T-helper 9 cell (primary cell): ENCODE data around the gene MAPKBP1.

Source experiments
- DNase-seq: peaks from one replicate; pipeline ENCODE4 v3.0.0-alpha.2; 2020

Gene MAPKBP1

DNA sequence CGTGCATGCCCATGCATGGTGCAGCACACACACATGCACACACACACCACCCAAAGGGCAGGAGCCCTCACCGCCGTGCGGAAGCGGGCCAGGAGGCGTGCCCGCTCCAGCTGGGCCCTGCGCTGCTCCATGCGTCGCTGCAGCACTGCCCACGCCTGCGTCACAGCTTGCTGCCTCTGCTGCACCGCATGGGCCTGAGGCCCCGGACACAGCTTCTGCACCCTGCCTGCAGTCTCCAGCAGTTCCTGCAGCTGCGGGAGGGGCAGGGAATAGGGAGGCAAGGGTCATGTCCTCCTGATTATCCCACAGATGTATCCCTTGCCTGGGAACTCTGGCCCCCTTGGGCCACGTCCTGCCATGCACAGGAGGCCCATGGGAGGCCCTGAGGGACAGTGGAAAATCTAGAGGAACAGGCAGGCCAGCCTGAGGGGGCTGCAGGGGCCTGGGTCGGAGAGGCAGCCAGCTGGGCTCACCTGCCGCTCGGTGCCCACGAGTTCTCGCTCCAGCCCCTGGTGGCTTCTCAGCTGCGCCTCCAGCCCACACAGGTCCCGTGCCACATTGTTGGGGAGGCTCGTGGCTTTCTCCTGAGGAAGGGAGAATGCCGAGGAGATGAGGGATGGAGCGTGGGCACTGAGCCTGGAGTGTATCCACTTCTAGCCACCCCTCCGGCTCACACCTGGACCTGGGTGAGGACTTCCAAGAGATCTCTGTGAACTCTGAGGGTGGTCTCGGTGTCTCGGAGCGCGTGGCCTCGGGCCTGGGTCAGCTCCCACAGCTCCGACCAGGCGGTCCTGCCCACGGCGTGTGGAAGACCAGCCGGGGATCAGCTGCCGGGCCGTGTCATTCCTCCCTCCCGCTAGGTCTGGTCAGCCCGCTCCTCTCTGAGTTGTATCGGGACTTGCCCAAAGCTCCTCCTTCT lies 95.7 kb downstream of the MAPKBP1 start:
- no peak for DNase-seq

DNA sequence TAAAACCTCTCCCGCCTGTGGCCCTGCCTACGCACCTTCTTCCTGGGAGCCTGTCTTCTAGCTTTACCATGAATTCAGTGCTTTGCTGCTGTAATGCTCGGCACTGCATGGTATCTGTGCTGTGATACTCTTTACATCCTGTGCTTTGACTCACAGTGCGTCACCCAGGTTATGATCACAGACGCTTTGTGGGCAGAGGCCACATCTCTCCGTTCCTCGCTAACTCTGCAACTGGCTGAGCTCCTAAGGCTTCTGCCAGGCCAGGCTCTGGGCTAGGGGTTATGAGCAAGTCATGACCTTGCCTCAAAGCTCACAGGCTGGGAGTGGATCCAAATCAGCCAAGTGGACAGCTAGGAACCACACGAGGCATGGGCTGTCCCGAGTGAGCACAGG lies 96.4 kb downstream of the MAPKBP1 start:
- peak; percentile 29 for DNase-seq

DNA sequence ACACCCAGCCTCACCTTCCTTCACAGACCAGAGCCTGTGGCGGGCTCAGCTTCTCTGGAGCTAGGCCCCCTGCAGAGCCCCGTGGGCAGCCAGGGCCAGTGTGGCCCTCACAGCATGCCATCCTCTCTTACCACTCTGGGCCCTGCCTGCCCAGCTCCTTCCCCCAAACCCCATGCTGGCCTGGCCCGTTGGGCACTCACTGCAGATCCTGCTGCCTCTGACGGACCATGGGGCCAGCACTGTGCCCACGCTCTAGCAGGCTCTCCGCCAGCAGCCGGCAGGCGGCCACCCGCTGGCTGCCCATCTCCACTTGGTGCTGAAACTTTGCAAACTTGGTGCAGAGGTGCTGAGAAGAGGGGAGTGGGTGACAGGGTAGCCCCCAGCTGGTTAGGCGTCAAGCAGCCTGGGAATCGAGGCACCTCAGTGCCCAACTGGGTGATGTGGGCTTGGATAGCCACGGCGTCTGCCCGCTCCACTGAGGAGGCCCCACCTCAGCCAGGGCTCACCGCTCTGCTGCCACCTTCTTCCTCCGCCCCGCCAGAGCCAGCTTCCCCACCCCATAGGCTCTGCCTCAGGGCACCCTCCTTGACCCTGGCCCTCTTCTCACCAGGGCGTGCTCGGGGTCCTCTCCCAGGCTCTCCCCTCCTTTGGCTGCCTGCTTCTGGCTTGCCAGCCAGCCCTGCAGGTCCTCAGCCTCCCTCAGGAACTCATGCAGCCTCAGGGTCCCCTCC lies 97.1 kb downstream of the MAPKBP1 start:
- DNase-seq = no peak

DNA sequence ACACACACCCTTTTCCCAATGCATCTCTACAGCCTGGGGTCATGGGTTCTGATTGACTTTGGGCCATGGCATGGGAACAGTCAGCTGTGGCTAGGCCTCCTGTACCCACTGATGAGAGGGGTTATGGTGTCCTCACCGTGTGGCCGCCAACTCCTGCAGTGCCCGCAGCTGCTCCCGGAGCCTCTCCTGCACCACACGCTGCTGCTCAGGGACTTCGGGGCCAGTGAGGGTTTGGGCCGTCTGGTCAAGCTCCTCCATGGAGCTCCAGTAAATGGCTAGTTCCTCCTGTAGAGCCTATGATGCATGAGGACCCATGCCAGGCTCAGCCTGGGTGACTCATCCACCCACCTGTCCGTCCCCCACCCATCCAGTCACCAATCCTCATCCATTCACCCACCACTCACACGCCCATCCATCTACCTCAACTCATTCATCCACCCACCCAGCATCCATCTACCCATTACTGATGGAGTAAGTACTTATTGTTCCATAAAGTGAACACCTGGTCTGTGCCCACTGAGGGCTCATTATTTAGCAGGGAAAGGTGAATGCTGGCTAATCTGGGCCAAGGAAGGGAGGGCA lies 98.0 kb downstream of the MAPKBP1 start:
- DNase-seq = no peak

DNA sequence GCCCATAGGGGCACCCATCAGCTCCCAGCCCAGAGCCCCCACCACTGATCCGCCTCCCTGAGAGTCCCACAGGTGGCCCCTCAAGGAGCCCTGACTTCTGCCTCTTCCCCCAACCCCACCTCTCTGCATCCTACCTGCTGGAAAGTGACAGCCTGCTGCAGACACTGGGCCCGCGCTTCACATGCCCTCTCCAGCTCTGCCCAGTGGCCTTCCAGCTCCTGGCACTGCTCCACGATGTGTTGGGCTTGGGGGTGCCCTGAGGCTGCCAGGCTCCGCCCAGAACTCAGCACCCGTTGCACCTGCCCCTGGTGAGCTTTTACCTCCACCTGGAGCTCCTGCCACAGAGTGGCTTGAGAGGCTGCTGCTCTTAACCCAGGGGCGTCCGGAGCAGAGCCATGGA lies 99.4 kb downstream of the MAPKBP1 start:
- no peak for DNase-seq

DNA sequence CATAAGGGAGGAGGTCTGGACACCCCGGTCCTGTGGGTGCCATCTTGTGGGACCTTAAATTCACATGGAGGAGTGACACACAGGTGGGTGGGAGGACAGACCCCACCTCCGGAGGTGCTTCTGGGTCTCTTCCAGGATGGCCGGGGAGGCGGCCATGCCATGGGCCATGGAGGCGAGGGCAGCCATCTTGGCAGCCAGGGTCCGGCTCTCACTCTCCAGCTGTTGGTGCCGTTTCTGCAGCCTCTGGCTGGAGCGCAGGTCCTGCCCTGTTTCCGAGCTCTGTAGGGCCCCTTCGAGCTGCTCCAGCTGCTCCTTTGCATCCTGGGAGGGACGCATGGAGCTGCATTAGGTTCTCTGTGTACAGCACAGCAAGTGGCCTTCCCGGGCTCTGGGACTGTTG lies 100.5 kb downstream of the MAPKBP1 start:
- DNase-seq = no peak

DNA sequence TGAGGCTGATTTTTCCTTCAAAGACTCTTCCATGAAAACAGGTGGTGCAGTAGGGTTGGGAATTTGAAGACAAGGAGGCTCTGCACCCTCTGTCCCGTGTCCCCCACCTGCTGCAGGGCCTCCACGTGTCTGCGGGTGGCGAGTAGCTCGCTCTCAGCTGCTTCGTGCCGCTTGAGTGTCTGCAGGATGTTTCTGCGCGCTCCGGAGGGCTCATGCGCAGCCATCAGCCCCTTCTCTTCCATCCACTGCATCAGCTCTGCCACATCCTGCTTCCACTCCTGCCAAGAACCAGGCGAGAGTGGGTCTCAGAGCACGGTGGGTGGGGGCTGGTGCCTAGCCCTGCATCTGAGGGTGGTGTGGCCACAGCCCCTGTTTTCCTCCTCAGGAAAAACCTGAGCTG lies 101.7 kb downstream of the MAPKBP1 start:
- no peak for DNase-seq

DNA sequence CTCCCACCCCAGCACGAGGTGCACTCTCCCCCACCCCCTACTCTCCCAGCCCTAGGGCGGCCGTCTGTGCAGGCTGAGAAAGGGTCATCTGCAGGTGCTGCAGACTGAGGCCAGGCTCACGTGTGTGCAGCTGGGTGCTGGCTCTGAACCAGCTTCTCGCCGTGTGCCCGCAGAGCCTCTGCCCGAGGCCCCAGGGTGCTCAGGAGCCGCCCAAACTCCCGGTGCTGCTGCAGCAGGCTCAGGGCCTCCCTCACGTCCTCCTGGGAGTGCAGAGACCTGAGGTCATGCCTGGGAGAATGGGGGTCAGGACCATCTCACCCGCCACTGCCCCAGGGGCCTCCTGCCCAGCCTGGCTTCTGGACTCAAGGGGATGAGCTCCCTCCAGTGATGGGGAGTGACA lies 102.4 kb downstream of the MAPKBP1 start:
- DNase-seq = no peak
